ENCODE data around the gene KCNH1. TPM values are rescaled to one million over a fixed set of nuclear protein-coding genes. Genes with fewer than 3 reads are reported as not detected.

Gene KCNH1
- total and polyA plus RNA-seq, 10 of the 15 experiments (the other 5 are each of a cell fraction or from before 2014, with no cell fraction given): 0.02 to 0.04 (median 0.04) TPM; not detected in 7

DNA sequence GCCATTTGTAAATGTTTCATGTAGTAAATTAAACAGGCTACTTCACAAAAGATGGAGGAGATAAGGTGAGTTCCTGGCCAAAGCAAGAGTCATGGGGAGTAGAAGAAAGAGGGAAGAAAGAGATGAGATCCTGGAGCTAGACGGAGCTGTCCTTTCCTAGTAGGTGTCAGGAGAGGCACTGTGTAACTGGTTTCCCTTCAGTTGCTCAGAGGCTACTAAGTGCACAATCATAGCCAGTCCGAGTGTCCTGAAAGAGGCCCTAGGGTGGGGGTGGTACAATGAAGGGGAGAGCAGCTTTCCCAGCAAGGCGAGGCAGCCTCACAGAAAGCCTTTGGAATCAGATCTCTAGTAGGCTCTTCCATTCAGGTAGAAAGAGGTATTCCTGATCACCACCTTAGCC lies 390.9 kb downstream of the KCNH1 start:
- ChIA-PET POLR2A (no interaction called here), RAD21 (ENCODE audit: unreplicated experiment) (no interaction called here), SMC1A (ENCODE audit: uncharacterized antibody, unreplicated experiment) (no interaction called here), CTCF (no interaction called here)
- DNase-seq (ENCODE audit: low read depth, low spot score) (no peak), ATAC-seq (no peak), FAIRE-seq (no peak)
- no peaks in the 10 kb centered on the region for H3K9me3 ChIP-seq (replicated peaks; ENCODE audit: control insufficient read depth, insufficient read depth, low read length)
- 0% methylated on average over 3 of the region's 3 CpGs for WGBS (ENCODE audit: insufficient coverage, insufficient replicate concordance, low lambda C conversion rate, missing lambda C conversion rate)
- BruUV-seq (replicated peaks): no TSS peak
- TF ChIP-seq BACH1 (IDR thresholded peaks at IDR 0.05; ENCODE audit: borderline replicate concordance) (no peak), ZNF274 (IDR thresholded peaks at IDR 0.05; ENCODE audit: insufficient read depth, insufficient read length) (no peak), NRF1 (conservative IDR thresholded peaks at IDR 0.05; ENCODE audit: low read depth, low read length) (no peak), SMARCA5 (IDR thresholded peaks at IDR 0.05) (no peak), NR2C1 (IDR thresholded peaks at IDR 0.05) (no peak), PML (IDR thresholded peaks at IDR 0.05; ENCODE audit: low read length) (no peak)
- TF ChIP-seq, protein P1, sequence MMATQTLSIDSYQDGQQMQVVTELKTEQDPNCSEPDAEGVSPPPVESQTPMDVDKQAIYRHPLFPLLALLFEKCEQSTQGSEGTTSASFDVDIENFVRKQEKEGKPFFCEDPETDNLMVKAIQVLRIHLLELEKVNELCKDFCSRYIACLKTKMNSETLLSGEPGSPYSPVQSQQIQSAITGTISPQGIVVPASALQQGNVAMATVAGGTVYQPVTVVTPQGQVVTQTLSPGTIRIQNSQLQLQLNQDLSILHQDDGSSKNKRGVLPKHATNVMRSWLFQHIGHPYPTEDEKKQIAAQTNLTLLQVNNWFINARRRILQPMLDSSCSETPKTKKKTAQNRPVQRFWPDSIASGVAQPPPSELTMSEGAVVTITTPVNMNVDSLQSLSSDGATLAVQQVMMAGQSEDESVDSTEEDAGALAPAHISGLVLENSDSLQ (IDR thresholded peaks at IDR 0.05): no peak
- in situ Hi-C loops (cut with MboI) (no loop called here), intact Hi-C loops (cut with micrococcal nuclease; ENCODE audit: unreplicated experiment) (no loop called here)
- no peak overlapping the region for H3K4me2 ChIP-seq (ENCODE audit: control insufficient read depth, insufficient read depth)
- no peak overlapping the region for H3K4me3 ChIP-seq
- H4K20me1 ChIP-seq (ENCODE audit: control insufficient read depth, insufficient read depth): no peaks in the 10 kb centered on the region
- no peaks in the 10 kb centered on the region; a peak in 1 of 4 replicates for H3K27me3 ChIP-seq (replicated peaks in 1 of 2; ENCODE audit: control insufficient read depth in 2 of 2, insufficient read depth in 2 of 2, low read length in 1 of 2)
- H3K9ac ChIP-seq (ENCODE audit: control insufficient read depth, insufficient read depth, low read length): no peak overlapping the region
- H3K27ac ChIP-seq (ENCODE audit: control insufficient read depth, insufficient read depth): no peak overlapping the region
- no peaks in the 10 kb centered on the region for H3K79me2 ChIP-seq (ENCODE audit: control insufficient read depth, insufficient read depth, low read length)
- H3K4me1 ChIP-seq (ENCODE audit: control insufficient read depth, insufficient read depth, low read length): no peaks in the 10 kb centered on the region
- H3K36me3 ChIP-seq (ENCODE audit: control insufficient read depth in 2 of 2, insufficient read depth in 2 of 2, low read length in 1 of 2): no peaks in the 10 kb centered on the region
- no peak overlapping the region for H2AFZ ChIP-seq (ENCODE audit: control insufficient read depth, low read depth, low read length)

DNA sequence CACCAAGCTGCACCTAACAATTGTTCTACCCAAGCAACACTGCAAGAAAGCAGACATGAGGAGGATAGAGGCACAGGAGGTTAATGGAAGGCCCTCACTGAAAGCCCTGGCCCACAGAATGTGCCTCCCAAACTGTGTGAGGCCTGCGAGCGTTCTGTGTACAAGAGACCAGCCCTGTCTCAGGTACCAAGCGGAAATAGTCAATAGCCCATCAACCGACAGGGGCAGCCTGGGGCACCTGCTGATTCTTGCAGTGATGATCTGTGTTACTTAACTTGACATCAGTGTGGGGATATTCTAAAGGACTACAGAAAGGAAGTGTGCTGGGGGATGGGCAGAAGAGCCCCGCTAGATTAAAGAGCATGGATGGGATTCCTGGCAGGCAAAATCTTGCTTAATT lies 392.4 kb downstream of the KCNH1 start:
- no TSS peak for BruUV-seq (replicated peaks)
- ChIA-PET SMC1A (ENCODE audit: uncharacterized antibody, unreplicated experiment) (no interaction called here), RAD21 (ENCODE audit: unreplicated experiment) (no interaction called here), POLR2A (no interaction called here), CTCF (no interaction called here)
- intact Hi-C loops (cut with micrococcal nuclease; ENCODE audit: unreplicated experiment) (no loop called here), in situ Hi-C loops (cut with MboI) (no loop called here)
- no peak overlapping the region for H3K9ac ChIP-seq (ENCODE audit: control insufficient read depth, insufficient read depth, low read length)
- no peak overlapping the region for H3K4me2 ChIP-seq (ENCODE audit: control insufficient read depth, insufficient read depth)
- FAIRE-seq: no peak
- H3K27me3 ChIP-seq (replicated peaks in 1 of 2; ENCODE audit: control insufficient read depth in 2 of 2, insufficient read depth in 2 of 2, low read length in 1 of 2): no peaks in the 10 kb centered on the region; a peak in 2 of 4 replicates
- no peaks in the 10 kb centered on the region for H3K4me1 ChIP-seq (ENCODE audit: control insufficient read depth, insufficient read depth, low read length)
- H3K9me3 ChIP-seq (replicated peaks; ENCODE audit: control insufficient read depth, insufficient read depth, low read length): no peaks in the 10 kb centered on the region
- 67% methylated on average over 5 of the region's 5 CpGs for WGBS (ENCODE audit: insufficient coverage, insufficient replicate concordance, low lambda C conversion rate, missing lambda C conversion rate)
- no peak overlapping the region for H3K4me3 ChIP-seq
- no peak overlapping the region for H3K27ac ChIP-seq (ENCODE audit: control insufficient read depth, insufficient read depth)
- no peaks in the 10 kb centered on the region for H4K20me1 ChIP-seq (ENCODE audit: control insufficient read depth, insufficient read depth)
- no peak for ATAC-seq
- no peak overlapping the region for H2AFZ ChIP-seq (ENCODE audit: control insufficient read depth, low read depth, low read length)
- no peak for DNase-seq (ENCODE audit: low read depth, low spot score)
- H3K79me2 ChIP-seq (ENCODE audit: control insufficient read depth, insufficient read depth, low read length): no peaks in the 10 kb centered on the region
- H3K36me3 ChIP-seq (ENCODE audit: control insufficient read depth in 2 of 2, insufficient read depth in 2 of 2, low read length in 1 of 2): no peaks in the 10 kb centered on the region
- TF ChIP-seq GATAD2B (conservative IDR thresholded peaks at IDR 0.05; ENCODE audit: low read depth) (no peak), ZZZ3 (IDR thresholded peaks at IDR 0.05; ENCODE audit: control insufficient read depth, insufficient read length, low read depth) (no peak), RFX5 (IDR thresholded peaks at IDR 0.05; ENCODE audit: low read depth, low read length) (no peak), BACH1 (IDR thresholded peaks at IDR 0.05; ENCODE audit: borderline replicate concordance) (no peak), SUPT20H (IDR thresholded peaks at IDR 0.05; ENCODE audit: borderline replicate concordance, control insufficient read depth, low read depth, low read length) (no peak)
- TF ChIP-seq, protein P2, sequence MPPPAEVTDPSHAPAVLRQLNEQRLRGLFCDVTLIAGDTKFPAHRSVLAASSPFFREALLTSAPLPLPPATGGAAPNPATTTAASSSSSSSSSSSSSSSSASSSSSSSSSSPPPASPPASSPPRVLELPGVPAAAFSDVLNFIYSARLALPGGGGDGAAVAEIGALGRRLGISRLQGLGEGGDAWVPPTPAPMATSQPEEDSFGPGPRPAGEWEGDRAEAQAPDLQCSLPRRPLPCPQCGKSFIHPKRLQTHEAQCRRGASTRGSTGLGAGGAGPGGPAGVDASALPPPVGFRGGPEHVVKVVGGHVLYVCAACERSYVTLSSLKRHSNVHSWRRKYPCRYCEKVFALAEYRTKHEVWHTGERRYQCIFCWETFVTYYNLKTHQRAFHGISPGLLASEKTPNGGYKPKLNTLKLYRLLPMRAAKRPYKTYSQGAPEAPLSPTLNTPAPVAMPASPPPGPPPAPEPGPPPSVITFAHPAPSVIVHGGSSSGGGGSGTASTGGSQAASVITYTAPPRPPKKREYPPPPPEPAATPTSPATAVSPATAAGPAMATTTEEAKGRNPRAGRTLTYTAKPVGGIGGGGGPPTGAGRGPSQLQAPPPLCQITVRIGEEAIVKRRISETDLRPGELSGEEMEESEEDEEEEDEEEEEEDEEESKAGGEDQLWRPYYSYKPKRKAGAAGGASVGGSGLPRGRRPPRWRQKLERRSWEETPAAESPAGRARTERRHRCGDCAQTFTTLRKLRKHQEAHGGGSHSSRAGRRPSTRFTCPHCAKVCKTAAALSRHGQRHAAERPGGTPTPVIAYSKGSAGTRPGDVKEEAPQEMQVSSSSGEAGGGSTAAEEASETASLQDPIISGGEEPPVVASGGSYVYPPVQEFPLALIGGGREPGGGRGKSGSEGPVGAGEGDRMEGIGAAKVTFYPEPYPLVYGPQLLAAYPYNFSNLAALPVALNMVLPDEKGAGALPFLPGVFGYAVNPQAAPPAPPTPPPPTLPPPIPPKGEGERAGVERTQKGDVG (CRISPR knock-in tag; IDR thresholded peaks at IDR 0.05): no peak
- TF ChIP-seq, protein P3, sequence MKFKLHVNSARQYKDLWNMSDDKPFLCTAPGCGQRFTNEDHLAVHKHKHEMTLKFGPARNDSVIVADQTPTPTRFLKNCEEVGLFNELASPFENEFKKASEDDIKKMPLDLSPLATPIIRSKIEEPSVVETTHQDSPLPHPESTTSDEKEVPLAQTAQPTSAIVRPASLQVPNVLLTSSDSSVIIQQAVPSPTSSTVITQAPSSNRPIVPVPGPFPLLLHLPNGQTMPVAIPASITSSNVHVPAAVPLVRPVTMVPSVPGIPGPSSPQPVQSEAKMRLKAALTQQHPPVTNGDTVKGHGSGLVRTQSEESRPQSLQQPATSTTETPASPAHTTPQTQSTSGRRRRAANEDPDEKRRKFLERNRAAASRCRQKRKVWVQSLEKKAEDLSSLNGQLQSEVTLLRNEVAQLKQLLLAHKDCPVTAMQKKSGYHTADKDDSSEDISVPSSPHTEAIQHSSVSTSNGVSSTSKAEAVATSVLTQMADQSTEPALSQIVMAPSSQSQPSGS (IDR thresholded peaks at IDR 0.05; ENCODE audit: low read length): no peak

Measured in GM12878 (cell line).